ELR (cell line): ENCODE measurements around the gene RBMS3.
A peak's percentile ranks its signal among the peaks of the same experiment; 100 is the strongest.
"Not testable (repeated sequence)": the region's sequence is repeated elsewhere in the genome, so short reads cannot be mapped to it uniquely, and the experiment has no call there.

Source experiments
- DNase-seq: peaks from one replicate; pipeline ENCODE4 v3.0.0-alpha.2; 2015; ENCODE audit warnings: low read depth

RBMS3 gene

DNA sequence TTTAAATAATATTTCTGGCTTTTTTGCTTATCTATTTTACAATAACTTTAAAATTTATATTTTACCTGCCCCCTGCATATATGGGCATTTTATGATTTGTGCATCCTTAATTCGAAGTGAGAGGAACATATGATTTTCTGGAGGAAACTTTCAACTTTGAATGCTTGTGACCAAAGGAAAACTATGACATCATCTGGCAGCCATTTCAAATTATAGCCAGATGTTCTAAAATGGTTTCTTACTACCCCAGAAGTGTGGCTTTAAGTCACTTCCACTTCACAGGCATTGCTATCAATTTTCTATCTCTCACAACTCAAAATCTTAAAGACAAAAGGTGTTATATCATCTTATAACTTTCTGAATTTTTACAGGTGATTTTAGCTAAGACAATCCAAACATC is 508.8 kb downstream of the RBMS3 start:
- DNase-seq, result no peak

DNA sequence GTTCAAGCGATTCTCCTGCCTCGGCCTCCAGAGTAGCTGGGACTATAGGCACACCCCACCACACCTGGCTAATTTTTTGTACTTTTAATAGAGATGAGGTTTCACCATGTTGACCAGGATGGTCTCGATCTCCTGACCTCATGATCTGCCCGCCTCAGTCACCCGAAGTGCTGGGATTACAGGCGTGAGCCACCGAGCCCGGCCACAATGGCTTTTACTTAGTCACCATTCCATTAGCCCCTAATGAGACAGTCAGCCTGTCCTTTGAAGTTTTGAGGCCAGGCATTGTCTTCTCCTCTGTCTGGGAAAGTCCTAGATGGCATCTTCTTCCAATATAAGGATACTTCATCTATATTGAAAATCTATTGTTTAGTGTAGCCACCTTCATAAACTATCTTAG is 515.9 kb downstream of the RBMS3 start:
- no peak for DNase-seq

DNA sequence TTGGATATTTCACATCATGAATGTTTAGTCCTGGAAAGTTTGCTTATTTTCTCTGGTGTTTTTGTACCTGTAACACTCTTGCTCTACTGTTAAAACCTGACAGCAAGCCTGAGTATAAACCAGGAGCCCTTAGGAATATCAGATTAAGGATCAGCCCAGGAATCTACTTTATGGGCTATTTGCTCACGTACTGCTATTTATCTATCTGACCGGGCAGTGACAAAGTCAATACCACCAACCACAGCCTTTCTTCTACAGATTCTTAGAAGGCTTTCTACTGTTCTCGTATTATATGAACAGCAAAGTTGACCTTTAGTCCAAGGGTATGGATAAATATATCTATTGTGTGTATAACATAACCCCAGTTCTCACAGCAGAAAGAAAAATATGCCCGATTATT is 521.2 kb downstream of the RBMS3 start:
- DNase-seq, result no peak

DNA sequence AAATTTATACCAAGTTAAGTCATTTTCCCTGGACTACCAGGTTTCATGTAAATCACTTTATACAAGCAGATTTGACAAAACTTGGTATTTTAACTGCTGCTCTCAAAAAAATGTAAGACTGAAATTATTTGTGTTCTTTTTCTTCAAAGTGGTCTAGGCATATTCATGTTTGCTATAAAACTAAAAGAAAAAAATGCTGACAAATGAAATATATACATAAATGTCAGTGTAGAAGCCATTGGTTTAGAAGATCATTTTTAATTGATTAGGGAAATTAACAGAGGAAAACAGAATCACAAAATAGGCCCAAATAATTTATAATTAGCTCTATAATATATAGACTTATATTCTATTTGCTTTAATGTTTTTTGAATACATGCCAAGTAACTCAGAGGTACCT is 523.2 kb downstream of the RBMS3 start:
- DNase-seq, result no peak

DNA sequence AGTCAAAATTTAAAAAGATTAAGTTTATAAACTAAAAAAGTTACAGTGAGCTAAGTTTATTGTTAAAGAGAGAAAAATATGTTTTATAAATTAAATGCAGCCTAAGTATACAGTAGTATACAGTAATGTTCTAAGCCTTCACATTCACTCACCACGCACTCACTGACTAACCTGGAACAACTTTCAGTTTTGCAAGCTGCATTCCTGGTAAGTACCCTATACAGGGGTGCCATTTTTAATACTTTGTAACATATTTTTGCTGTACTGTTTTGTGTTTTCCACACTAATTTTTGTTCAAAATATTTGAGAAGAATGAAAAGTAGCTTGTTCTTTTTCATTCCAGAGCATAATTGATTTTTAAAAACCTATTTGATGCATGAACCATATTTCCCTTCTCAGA is 524.9 kb downstream of the RBMS3 start:
- peak; percentile 30 for DNase-seq

DNA sequence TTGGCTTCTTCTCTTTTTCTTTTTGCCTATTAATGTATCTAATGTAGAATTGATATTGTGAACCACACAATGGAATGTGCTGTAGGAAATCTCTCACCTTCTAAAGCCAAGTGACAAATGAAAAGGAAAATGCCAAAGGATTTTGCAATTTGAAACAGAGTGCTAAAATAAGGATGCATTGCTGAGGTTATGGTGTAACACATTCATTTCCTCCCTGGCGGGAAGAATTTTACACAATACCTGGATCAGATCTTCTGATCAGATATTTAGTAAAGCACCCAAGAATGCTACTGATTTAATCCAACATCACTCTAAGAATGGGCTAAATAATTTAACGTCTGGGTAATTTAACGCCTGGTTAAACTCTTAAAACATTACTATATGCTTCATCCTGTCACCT is 527.5 kb downstream of the RBMS3 start:
- not testable (repeated sequence) for DNase-seq

DNA sequence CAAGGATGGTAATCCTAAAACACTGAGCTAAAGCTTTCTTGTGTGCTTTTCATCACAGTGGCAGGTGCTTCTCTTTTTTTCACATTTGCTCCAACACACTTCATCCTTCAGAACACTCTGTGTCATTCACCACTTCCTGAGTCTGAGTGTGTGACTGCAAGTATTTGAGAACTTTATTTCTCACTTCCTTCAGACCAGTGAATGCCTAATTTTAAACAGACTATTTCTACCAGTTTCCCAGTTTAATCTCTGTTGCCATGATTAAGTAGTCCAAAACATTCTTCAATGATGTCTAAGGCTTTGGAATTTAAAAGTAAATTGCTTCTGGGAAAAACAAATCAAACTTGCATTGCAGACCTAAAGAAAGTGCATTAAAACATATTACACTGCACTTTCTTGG is 541.2 kb downstream of the RBMS3 start:
- DNase-seq, result peak; percentile 66

DNA sequence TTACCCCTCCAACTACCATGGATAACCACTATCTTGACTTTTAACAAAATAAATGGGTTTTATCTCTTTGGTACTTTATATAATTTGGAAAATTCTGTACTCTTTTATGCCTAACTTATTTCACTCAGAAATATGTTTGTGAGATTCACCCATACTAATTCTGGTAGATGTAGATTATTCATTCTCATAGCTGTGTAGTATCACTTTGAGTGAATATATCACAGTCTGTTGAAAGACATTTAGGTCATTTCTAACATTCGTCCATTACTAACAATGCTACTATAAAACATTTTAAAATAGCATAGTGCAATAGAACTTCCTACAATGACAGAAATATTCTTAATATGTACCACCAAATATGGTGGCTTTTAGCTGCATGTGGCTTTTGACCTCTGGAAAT is 542.4 kb downstream of the RBMS3 start:
- no peak for DNase-seq

DNA sequence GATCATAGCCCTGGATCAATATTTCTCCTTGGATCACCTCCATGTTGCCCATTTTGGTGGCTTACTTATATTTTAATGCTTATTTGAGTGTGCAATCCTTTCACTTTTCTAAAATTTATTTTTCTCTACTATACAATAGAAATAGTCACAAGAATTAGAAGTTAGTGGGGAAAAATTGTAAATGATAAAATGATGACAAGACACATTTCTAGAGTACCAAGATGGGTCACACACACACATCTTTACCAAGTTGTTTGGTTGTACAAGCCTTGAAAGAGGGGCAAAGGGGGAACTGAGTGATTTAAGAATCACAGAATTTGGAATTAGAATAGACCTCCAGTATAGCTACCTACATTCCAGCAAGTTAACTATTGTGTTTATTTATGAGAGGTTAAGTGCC is 545.8 kb downstream of the RBMS3 start:
- no peak for DNase-seq

DNA sequence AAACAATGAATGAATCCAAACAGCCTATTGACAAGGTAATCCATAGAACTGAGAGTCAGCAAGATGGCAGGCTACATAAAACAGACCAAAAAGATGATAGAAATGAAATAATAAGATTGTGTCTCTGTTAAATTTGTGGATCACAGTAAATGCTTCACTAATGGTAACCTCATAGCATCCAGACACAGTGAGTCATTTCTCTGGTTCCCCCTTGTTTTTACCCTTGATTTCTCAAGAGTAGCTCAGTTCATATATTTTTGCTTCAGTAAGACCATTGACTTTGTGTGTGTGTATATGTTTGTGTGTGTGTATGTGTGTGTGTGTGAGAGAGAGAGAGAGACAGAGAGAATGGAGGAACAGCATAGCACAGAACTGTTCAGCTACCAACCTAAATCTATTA is 546.9 kb downstream of the RBMS3 start:
- no peak for DNase-seq

DNA sequence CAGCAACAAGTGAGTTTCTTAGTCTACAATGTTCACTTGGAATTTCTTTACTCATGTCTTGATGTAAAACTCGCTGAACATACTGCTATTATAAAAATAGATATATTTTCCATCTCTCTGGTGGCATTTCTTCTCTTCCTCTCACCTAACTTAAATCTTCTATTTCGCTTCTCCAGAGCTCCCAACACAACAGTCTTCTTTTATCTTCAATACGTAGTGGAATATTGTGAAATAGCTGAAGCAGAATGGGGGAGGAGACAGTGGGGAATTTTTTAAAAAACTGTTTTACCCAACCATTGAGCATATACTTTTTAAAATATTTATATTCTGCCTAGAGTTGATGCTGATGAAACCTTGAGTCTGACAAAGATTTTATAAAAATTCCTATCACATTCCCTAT is 548.5 kb downstream of the RBMS3 start:
- no peak for DNase-seq

DNA sequence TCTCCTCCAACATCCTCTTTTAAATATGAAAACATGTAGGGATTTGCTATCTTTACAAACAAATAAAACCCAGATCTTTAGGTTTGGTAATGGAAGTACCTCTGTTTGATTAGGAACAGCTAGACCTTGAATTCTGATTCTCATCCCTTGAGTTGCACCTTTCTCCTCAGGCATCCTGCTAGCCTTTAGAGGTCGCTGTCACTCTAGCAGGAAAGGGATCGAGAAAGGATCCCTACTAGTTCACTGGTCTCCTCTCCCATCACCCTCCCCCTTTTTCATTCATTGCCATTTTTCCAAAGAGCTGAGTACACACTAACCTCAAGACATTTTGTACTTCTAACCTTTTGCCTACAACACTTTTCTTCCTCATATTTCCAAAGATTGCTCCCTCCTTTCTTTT is 569.8 kb downstream of the RBMS3 start:
- DNase-seq, result no peak

DNA sequence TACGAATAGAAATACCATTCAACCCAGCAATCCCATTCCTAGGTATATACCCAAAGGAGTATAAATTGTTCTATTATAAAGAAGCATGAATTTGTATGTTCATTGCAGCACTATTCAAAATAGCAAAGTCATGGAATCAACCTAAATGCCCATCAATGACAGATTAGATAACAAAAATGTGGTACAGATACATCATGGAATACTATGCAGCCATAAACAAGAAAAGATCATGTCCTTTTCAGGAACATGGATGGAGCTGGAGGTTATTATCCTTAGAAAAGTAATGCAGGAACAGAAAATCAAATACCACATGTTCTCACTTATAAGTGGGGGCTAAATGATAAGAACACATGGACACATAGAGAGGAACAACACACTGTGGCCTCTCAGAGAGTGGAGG is 571.9 kb downstream of the RBMS3 start:
- no peak for DNase-seq

DNA sequence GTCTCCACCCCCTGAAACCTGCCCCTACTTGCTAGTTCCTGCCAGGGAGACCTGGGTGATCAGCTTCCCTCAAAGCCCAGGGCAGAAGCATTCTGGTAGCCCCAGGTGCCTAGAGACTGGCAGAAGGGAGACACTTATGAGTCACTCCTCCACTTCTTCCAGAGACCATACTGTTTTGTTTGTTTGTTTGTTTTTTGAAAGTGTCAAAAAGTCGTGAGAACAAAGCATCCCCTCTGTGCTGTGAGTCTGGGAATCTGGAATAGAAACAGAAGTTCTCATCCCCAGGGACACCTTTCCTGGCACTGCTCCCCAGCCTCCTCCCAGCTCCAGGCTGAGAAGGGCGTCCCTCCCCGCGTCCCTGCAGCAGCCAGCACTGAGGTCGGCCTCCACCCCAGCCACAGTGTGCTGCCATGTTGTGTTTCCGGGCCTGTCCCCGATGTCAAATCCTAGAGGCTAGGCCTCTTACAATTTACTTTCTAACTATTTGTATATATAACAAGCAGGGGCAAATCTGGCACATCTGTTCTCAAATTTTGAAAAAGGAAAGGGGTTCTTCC is 573.0 kb downstream of the RBMS3 start:
- no peak for DNase-seq

DNA sequence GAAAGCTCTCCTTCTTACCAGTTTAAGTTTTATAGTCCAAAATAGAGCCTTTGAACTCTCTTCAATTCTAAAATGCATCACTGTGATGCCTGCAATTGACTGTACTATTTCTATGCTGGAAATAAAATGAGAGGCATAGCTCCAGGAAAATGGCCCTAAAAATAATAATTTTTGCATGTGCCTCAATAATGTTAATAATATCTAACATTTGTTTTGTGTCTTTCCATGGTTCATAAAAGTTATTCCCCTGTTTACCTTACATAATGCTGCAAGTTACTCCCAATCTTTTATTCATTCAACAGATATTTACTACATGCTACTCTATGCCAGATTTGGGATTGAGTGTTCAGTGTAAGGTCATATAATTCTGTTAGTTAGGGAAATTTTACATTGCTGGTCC is 574.0 kb downstream of the RBMS3 start:
- no peak for DNase-seq

DNA sequence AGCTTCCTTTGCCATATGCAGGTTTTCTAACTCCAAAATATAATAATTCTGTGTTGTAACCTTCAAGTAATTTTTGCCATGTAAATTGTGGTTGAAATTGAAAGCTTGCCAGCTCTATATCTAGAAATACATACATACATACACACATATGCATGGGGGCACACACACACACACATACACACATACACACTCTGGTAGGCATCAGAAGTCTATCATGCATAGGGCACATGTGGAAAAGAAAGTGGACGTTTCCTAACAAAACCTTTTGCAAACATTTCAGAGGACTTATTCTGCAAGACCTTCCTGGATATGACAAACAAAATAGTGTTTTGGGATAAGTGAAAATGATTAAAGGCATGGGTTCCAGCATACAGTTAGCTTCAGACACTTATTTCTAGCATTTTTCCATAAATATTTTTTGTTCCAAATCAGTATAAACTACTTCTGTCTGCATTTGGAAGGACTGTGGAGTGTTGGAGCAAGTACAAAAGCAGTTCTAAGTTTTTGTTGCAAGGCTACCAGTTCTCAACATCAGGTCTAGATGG is 578.9 kb downstream of the RBMS3 start:
- DNase-seq, result no peak

DNA sequence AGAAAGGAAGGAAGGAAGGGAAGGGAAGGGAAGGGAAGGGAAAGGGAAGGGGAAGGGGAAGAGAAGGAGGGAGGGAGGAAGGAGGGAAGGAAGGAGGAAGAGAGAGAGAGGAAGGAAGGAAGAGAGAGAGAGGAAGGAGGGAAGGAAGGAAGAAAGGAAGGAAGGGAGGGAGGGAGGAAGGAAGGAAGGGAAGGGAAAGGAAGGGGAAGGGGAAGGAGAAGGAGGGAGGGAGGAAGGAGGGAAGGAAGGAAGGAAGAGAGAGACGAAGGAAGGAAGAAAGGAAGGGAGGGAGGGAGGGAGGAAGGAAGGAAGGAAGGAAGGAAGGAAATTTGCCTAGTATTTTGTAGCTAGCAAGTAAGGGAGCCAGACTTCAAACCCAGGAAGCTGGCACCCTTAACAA is 583.9 kb downstream of the RBMS3 start:
- DNase-seq, result no peak

DNA sequence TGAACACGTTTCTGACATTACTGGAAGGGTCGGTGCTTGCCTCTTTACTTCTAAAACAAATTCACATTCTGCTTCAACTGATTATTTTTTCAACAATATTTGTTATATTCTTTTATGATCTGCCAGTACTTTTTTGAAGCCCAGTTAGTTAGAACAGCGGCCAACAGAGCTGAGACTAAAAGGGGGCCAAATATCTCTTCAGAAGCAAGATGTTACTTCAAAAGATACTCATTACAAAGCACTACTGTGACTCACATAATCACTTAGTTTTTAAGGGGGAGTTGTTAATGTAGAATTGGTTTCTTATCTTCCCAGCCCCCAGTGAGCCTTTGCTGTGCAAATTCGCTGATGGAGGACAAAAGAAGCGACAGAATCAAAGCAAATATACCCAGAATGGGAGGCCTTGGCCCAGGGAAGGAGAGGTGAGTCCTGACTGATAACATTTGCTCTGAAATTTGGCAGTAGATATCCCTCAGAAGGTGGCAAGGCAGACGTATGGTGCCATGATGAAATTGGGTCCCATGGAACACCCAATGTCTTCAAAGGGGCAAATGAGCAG is 587.8 kb downstream of the RBMS3 start:
- DNase-seq, result no peak

DNA sequence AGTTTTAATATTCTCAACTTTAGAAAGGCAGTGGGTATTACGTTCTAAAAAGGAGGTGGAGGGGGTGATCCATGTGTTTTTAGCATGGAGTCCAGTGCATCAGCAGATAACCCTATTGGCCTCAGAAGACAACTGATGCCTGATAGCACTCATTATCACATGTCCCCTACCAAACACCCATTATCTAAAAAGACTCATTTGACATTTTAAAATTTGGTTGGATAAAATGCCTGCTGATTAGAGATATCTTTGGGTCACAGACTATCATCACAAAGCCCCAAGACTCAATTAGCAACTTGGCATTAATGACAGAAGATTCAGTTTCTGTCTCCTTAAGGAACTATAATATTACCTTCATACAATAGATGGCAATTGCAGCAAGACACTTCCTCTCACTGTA is 589.3 kb downstream of the RBMS3 start:
- DNase-seq, result no peak

DNA sequence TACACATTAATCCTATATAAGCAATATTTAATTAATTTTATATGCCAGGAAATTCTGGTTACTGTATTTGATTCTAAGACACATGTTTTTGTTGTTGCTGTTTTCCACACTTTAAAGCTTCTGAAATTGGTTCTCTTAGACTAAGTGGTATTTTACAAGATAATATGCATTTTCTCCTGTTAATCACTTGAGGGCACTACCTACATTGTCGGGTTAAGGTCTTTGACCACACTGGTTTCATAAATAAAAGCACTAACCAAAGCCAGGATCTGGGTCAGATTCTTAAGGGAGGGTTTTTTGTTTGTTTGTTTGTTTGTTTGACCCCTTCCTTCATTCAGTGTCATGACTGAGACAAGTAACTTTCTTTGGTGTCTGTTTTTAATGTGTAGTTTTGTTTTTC is 590.2 kb downstream of the RBMS3 start:
- DNase-seq, result peak; percentile 3

DNA sequence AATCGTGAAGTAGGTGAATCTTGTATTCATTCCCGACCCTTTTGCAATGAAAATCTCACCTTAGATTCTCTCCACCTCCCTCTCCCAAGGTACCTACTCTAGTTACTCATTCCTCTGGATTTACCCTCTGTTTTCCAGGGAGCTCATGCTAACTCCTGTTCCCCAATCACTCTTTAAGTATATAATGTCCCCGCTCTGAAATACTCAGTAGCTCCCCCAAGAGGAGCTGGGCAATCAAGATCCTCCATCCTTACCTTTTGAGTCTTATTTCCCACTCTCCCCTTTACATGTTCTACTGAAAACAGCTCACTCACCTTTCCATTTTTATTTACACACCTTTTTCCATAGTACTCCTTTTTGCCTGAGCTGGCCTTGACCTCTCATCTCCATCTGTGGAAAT is 599.9 kb downstream of the RBMS3 start:
- DNase-seq, result no peak

DNA sequence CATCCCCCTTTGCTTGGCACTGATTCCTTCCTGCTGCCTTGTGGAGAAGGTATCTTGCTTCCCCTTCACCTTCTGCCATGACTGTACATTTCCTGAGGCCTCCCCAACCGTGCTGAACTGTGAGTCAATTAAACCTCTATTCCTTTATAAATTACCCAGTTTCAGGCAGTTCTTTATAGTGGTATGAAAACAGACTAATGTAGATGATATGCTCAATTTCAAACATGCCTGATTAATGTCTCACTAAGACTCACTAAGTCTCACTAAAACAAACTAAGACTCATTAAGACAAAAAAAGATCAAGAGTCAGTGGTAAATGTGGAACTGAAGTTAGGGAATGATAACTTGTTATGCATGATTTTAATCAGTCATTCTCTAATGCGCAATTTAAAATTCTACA is 606.6 kb downstream of the RBMS3 start:
- peak; percentile 22 for DNase-seq

DNA sequence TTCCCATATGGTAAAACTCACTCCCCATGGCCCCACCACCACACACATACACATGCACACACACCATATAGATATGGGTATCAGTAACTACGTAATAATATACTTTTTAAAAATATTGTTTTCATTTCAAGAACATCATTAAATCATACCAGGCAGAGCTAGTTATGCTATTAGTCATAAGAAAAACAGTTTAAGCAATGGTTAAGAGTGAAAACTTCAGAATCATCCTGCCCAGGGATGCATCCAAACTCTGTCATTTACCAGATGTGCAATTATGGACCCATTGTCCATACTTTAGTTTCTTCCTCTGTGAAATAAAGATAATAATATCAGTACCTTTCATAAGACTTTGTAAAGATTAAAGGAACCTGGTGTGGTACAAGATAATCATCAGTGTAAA is 608.3 kb downstream of the RBMS3 start:
- DNase-seq, result peak; percentile 23

DNA sequence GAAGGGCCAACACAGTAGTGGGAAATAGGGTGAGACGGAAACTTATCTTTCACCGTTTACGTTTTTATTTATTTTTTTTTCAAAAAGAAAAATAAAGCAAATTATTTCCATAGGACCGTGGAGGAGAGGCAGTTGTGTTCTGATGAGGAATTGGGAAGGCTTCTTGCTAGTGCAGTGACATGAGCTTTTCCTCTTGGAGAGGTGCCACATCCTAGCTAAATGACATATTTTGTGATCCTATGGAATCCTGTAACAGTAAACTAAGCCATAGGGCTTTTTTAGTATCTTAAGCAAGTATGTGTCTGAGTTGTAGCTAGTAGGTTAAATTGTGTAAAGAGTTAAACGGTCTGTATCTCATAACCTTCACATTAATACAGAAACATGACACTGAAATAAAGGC is 609.9 kb downstream of the RBMS3 start:
- DNase-seq, result no peak
